Measurements from ENCODE around the gene IKZF2.

IKZF2 gene

GRCh38 chr2:213149294-213149875, 2.0 kb downstream of the IKZF2 start:
- Histone ChIP-seq H3K4me1 (ENCODE audit: low read depth, poor library complexity, severe bottlenecking) (peaks cover 40% of the 10 kb centered on the region), H2AFZ (ENCODE audit: low read depth) (peak overlapping the region; percentile 25; the same call in 1 of the 2 replicates)

GRCh38 chr2:213148572-213149261, 2.7 kb downstream of the IKZF2 start:
- no peak overlapping the region for H2AFZ ChIP-seq (ENCODE audit: low read depth)
- H3K27me3 ChIP-seq (ENCODE audit: insufficient read depth, low read depth) = no peaks in the 10 kb centered on the region
- H3K9ac ChIP-seq = no peak overlapping the region
- H3K27ac ChIP-seq = no peak overlapping the region
- peaks cover 37% of the 10 kb centered on the region for H3K4me1 ChIP-seq (ENCODE audit: low read depth, poor library complexity, severe bottlenecking)
- peak overlapping the region; percentile 69 for H3K4me2 ChIP-seq
- H4K20me1 ChIP-seq (ENCODE audit: insufficient read depth) = no peaks in the 10 kb centered on the region
- 0 out of 2 replicates have a peak, but pooled peaks cover 9% of the 10 kb centered on the region for H3K79me2 ChIP-seq (ENCODE audit: insufficient read depth, low read depth)
- H3K4me3 ChIP-seq (IDR thresholded peaks at IDR 0.05; ENCODE audit: insufficient read depth, low read depth, low read length) = no peak overlapping the region
- TF ChIP-seq CTCF (conservative IDR thresholded peaks at IDR 0.05; ENCODE audit: low read depth, low read length) = no peak
- H3K36me3 ChIP-seq (ENCODE audit: insufficient read depth) = no peaks in the 10 kb centered on the region

More at GRCh38 chr2:213149294-213149875, 2.0 kb downstream of the IKZF2 start:
- Histone ChIP-seq H3K27me3 (ENCODE audit: insufficient read depth, low read depth) (no peaks in the 10 kb centered on the region), H3K27ac (0 out of 2 replicates have a peak overlapping the region, but pooled peaks have one; percentile 15), H3K4me3 (IDR thresholded peaks at IDR 0.05; ENCODE audit: insufficient read depth, low read depth, low read length) (no peak overlapping the region), H3K4me2 (peak overlapping the region; percentile 69), H3K36me3 (ENCODE audit: insufficient read depth) (no peaks in the 10 kb centered on the region), H3K9ac (peak overlapping the region; percentile 36; the same call in 1 of the 2 replicates), H4K20me1 (ENCODE audit: insufficient read depth) (no peaks in the 10 kb centered on the region), H3K79me2 (ENCODE audit: insufficient read depth, low read depth) (0 out of 2 replicates have a peak, but pooled peaks cover 9% of the 10 kb centered on the region)
- no peak for TF ChIP-seq CTCF (conservative IDR thresholded peaks at IDR 0.05; ENCODE audit: low read depth, low read length)

- H3K79me2 ChIP-seq (ENCODE audit: insufficient read depth, low read depth) = 0 out of 2 replicates have a peak, but pooled peaks cover 5% of the 10 kb centered on the region
- H3K27me3 ChIP-seq (ENCODE audit: insufficient read depth, low read depth) = no peaks in the 10 kb centered on the region
- no peak for TF ChIP-seq CTCF (conservative IDR thresholded peaks at IDR 0.05; ENCODE audit: low read depth, low read length)
- H2AFZ ChIP-seq (ENCODE audit: low read depth) = no peak overlapping the region
- no peak overlapping the region for H3K27ac ChIP-seq
- no peak overlapping the region for H3K4me3 ChIP-seq (IDR thresholded peaks at IDR 0.05; ENCODE audit: insufficient read depth, low read depth, low read length)
- no peaks in the 10 kb centered on the region for H4K20me1 ChIP-seq (ENCODE audit: insufficient read depth)
- H3K4me2 ChIP-seq = no peak overlapping the region
- H3K36me3 ChIP-seq (ENCODE audit: insufficient read depth) = no peaks in the 10 kb centered on the region
- H3K9ac ChIP-seq = no peak overlapping the region
- peaks cover 25% of the 10 kb centered on the region for H3K4me1 ChIP-seq (ENCODE audit: low read depth, poor library complexity, severe bottlenecking)
These were observed 3.9 kb downstream of the IKZF2 start for GRCh38 chr2:213147538-213147937.

- no peak overlapping the region for H3K9ac ChIP-seq
- H3K4me3 ChIP-seq (IDR thresholded peaks at IDR 0.05; ENCODE audit: insufficient read depth, low read depth, low read length) = no peak overlapping the region
- no peak overlapping the region for H3K27ac ChIP-seq
These were observed 5.6 kb downstream of the IKZF2 start for GRCh38 chr2:213145715-213146242.

More at GRCh38 chr2:213145715-213146242, 5.6 kb downstream of the IKZF2 start:
- no peaks in the 10 kb centered on the region for H4K20me1 ChIP-seq (ENCODE audit: insufficient read depth)
- H2AFZ ChIP-seq (ENCODE audit: low read depth) = no peak overlapping the region
- H3K4me2 ChIP-seq = no peak overlapping the region
- peaks cover 22% of the 10 kb centered on the region for H3K4me1 ChIP-seq (ENCODE audit: low read depth, poor library complexity, severe bottlenecking)
- H3K27me3 ChIP-seq (ENCODE audit: insufficient read depth, low read depth) = no peaks in the 10 kb centered on the region
- no peaks in the 10 kb centered on the region for H3K36me3 ChIP-seq (ENCODE audit: insufficient read depth)
- no peak for TF ChIP-seq CTCF (conservative IDR thresholded peaks at IDR 0.05; ENCODE audit: low read depth, low read length)
- 0 out of 2 replicates have a peak, but pooled peaks cover 5% of the 10 kb centered on the region for H3K79me2 ChIP-seq (ENCODE audit: insufficient read depth, low read depth)
